ENCODE data around the gene RNF150.
A peak's percentile ranks its signal among the peaks of the same experiment; 100 is the strongest.
"Not testable (repeated sequence)": the region's sequence is repeated elsewhere in the genome, so short reads cannot be mapped to it uniquely, and the experiment has no call there.

The RNF150 gene

DNA sequence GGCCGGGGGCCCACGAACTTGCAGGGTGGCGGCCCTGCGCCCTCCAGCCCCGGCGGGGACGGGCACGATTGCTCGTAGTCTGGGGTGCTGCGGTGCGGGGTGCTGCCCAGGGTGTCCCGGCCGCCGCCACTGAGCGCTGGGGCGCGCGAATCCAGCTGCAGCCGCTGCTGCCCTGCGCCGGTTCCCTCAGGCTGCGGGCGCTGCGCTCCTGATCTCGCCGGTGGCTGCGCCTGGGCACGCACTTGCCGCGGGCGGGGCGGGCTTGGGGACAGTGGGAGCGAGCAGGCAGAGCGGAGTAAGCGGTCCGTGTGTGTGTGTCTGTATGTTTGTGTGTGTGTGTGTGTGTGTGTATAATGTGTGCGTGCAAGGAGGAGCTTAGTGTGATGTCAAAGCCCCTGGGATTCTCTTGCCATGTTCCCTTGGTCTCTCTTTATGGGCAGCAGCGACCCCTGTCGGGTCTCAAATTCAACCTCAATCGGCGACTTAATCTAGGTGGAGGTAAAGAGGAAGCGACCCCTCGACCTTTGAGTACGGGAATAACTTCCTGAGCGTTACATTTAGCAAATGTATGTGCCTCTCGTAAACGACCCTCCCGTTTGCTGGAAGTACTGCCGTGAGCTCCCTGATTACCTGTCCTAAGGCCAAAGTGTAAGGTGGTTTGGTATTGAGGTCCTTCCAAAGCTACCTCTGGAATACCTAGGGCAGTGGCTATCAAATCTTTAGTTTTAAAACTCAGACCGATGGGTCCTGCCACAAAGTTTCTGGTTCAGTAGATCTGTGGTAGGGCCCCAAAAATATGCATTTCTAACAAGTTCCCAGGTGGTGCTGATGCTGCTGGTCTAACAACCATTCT is at the start of gene RNF150:
RNF150 (minus strand) TSS at position 324 of the 853 bp plus-strand sequence.
- peak; percentile 77 for DNase-seq

DNA sequence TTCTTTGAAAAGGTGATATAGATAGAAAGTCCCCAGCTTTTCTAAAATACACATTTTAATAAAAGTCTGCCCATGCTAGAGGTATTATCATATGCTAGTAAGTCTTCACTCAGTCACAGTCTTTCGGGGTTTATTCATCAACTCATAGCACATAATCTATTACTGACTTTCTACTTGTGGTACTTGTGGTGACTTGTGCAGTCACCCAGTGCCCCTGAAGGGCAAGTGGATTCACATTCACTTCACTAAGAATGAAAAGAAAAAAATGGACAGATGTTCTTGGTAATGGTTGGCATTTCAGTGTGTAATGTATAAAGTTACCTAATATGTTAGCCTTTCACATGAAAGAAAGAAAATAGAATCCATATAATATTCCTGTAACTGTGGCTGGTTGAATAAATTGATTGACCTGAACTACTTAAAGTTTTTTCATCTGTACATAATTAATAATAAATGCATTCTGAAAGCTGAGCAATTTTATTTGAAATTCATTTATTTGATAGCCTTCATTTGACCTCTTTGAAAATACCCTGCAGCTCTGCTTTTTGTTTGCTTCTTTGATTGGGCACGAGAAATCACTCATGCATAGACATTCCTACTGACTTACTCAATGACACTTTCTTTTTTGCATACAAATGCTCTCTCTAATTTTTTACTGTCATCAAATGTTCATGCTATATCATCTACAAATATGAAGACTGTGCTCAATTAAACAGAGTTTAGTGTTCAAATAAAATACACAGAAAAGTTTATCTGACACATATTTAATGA is 47.9 kb upstream of the RNF150 start:
- no peak for DNase-seq

DNA sequence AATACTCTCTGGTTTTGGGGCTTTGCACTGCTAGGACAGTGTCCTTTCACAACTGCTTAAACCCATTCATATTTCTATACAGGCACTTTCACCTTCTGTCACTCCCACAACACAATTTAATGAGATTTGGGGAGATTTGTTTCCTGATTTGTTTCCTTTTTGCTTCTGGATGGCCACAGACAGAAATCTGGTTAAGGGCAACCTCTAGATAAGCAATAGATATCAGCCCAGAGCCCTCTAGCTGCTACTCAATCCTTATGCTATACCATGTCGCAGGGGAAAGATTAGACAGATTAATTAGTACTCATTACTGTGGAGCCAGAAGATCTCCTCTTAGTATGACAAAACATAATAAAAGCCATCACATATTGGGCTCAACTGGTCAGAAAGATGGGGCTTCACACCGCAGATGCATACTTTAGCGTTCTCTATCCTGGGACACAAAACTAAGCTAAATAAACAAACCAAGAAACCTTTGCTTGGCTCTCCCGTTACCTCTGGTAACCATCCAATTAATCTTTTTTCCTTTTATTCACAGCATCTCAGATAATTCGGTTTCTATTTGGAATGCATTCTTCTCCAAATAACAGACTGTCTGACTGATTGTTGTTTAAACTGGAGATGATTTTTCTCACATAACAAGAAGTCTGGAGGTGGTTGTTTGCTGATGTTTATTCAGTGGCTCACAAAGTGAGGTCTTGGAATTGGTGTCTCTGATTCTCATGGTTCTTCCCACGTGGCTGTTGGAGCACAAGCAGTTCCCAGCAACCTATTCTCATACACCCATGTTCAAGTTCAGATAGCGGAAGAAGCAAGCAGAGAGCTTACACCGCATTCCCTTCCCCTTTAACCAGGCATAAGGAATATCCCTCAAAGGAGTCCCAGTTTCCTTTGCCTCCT is 46.5 kb upstream of the RNF150 start:
- no peak for DNase-seq

DNA sequence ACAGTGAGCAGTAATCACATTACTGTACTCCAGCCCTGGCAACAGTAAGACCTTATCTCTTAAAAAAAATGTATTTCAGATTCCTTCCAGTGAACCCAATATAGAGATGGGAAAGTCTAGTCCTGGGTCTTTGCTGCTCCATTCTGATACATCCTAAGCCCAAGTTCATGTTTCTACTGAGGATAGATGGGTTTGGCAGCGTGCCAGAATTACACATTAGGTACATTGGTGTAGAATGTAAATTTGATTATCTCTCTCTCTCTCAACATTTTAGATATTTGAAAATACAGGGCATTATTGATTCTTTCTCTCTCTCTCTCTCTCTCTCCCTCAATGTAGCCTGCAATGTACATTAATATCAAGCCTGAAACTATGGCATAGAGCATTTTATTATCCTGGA is 43.9 kb upstream of the RNF150 start:
- DNase-seq, result no peak

DNA sequence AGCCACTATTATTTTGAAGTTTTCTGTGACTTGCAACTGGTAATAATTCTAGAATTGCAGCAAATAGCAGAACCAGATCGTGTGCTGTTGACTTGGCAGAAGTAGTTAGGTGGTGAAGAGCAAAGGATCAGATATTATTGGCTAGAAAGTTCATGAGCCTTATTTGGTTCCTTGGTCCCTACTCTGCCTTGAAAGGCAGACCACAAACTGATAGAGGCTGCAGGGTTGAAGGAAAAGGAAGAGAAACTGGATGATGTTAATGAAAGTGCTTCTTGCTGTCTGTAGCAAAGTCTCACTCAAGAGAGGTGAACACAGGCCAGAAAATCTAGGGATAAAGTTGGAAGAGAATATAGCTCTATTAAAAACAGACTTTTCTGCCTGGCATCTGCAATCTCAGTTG is 41.2 kb upstream of the RNF150 start:
- no peak for DNase-seq

DNA sequence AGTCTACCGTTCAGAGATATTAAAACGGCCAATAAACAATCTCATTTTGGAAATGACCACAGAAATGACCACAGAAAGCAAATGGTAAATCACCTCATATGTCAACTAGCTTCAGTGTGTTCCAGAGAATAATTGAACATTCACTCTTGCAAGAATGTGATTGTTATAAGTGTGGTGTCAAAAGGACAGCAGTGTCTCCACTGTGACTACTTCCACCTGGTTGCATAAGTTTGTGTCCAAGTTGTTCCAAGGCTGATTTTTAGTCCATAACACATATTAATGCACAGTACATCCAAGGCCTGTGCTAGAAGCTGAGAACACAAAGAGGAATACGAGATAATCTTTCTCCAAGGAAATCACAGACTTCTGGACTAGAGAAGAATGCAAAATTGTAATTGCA is 37.4 kb upstream of the RNF150 start:
- no peak for DNase-seq

DNA sequence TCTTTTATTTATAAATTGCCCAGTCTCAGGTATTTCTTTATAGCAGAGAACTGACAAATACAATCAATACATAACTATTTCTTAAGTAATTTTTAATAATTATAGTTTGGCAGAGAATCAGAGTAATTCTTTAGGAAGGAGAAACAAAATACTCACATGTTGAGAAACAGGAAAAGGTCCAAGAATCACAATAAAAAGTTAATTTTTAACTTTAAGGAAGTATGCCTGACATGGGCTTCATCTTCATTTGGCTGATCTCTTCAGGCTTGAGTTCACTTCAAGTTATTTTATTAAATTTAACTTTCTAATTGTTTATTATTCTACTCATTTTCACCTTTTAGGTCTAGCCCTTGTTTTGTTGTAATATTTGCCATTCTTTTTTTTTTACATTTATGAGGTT is 36.1 kb upstream of the RNF150 start:
- no peak for DNase-seq

DNA sequence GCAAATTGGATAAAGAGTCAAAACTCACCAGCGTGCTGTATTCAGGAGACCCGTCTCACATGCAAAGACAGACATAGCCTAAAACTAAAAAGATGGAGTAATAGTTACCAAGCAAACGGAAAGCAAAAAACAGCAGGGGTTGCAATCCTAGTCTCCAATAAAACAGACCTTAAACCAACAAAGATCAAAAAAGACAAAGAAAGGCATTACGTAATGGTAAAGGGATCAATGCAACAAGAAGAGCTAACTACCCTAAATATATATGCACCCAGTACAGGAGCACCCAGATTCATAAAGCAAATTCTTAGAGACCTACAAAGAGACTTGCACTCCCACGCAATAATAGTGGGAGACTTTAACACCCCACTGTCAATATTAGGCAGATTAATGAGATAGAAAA is 31.7 kb upstream of the RNF150 start:
- not testable (repeated sequence) for DNase-seq

DNA sequence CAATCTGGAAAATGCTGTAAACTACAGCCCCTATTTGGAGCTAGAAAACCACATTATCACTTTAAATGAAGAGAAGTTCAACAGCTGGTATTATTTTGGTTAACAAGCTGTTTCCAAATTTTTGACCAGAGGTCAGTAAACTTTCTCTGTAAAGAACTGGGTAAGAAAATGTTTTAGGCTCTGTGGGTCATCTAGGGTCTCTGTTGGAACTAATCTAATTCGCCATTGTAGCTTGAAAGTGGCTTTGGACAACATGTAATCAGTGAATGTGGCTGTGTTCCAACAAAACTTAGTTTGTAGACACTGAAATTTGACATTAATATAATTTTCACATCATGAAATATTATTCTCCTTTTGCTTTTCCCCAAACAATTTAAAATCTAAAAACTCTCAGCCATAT is 25.8 kb upstream of the RNF150 start:
- DNase-seq, result no peak

DNA sequence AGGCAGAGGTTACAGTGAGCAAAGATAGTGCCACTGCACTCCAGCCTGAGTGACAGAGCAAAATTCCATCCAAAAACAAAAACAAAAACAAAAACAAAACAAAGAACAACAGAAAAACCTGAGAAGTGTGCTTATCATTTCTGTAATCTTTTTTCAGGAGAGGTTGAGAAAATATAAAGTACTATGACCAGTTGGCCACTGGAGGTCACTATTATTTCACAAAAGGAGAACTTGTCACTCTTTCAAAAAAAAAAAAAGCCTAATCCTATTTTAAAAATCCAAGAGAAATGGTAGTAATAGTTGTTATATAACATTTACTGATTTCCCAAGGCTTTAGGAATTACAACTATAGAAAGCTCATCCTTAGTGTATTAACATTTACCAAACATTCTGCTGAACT is 24.9 kb upstream of the RNF150 start:
- DNase-seq, result peak; percentile 0

DNA sequence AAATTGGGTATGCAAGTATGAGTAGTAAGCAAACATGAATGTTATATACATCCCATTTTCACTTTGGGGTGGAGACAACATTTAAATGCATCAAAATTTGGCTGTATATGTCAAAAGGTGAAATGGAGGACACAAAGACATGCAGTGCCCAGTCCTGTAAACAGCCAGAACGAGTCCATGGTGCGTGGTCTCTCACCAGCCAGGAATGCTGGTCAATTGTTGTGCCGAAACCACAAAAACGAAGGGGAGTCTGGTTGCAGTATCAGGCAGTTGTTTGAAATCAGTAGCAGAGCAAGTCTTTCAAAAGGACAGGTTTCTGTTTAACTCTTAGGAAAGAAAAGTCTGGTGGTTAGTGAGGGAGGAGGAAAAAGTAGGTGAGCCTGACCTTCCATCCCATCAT is 22.3 kb upstream of the RNF150 start:
- no peak for DNase-seq

DNA sequence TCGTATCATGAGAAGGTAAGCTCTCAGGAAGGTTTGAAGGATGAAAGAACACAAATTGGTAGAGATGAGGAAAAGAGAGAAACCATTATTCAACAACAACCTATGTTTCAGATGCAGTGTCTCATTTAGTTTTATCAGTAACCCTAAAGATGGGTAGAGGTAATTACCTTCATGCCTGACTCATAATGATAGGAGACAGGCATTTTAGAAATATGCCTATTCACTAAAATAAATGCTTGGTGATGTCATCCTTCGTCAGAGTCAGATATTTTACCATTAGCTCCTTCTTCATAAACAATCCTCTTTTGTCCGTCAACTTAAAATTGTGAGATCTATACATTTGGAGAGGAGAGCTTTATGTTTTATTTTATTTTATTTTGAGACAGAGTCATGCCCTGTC is 21.5 kb upstream of the RNF150 start:
- DNase-seq, result no peak

DNA sequence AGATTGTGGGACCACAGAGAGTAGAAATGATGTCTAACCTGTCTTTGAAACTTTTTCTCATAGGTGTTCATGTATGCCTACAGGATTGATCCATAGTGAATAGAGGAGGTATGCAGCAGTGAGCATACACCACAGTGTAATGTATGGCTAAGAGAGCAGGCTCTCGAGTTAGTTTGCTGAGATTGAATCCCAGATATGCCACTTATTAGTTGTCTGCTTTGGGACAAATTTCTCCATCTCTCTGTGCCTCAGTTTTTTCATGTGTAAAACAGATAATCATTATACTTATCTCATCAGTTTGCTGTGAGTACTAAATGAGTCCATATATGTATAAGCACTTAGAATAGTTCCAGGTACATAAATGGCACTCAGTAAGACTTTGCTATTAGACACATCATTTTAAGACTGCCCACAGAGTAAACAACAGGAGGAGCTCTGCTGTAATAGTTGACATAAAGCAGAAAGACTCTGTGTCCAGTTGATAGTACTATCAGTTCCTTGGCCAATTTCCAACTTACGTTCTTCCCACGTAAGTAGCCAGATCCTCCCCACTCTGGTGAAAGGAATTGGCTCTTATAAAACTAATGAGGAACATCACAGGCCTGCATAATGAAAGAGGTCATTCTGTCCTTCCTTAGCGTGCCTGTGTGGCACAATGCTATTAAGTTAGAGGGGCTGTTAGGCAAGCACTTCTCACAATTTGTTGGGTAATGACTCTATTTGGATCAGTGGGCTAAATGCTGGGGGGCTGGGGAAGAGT is 20.7 kb upstream of the RNF150 start:
- no peak for DNase-seq

DNA sequence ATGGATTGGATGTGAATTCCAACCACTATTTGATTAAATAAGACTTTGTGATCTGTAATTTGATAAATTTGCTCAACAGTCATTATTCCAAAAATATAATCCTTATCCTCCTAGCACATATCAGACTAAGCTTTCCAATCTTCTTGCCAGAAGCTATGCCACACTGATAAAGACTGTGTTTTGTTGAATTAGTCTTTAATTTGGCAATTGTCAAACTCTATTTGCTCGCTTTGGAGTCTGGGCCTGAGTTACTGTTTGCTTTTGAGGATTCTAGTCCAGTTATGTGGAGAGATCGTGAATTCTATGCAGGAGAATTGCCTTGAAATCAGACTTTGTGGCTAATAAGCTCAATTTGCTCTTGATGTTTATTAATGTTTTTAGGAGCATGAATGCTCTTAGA is 10.9 kb upstream of the RNF150 start:
- no peak for DNase-seq

DNA sequence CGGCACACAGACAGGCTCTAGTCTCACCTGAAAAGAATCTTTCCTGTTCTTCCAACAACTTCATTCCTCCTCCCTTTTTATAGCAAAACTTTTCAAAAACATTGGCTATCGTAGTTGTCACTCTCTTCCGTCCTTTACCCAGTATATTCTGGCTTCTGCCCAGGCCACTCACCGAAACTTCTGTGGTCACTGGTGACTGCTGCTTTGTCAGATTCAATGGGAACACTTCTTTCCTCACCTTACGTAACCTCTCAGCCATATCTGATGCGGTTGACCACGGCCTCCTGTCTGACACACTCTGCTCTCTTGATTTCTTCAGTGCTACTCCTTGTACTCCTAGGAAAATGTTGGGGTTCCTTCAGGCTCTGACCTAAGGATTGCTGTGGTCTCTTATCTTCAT is 9.2 kb upstream of the RNF150 start:
- no peak for DNase-seq

DNA sequence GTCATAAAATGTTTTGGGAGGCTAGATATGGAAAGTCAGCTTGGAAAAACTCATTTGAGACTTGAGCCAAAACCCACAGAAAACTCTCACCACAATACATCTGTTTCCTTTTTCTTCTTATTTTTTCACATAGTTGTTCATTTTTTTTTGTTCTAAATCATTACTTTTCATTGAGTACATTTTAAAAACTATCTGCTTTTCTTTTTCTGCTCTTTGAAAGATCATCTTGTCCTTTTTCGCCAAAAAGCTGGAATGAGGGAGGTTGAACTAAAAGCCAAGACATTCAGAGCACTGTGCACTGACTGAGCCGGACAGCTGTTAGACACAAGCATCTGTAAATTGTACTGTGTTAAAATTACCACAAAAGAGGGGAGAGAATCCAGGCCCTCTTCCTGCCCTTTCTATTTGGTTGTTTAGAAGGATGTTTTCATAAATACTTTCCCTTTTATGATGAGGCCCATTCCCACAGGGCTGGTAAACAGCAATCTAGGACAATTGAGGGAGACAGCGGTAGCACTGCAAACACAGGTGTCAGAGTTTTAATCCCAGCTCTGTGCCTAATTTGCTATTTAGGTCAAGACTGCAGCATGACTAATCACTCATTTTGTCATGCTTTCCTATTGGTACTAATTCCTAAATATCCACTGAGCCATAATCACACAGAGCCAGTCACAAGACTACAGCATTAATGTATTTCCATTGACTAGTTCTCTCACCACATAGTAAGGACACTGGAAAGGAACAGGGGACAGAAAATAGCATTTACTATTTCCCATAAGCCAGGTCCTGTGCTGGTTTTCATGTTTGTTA is 7.3 kb upstream of the RNF150 start:
- peak; percentile 10 for DNase-seq

DNA sequence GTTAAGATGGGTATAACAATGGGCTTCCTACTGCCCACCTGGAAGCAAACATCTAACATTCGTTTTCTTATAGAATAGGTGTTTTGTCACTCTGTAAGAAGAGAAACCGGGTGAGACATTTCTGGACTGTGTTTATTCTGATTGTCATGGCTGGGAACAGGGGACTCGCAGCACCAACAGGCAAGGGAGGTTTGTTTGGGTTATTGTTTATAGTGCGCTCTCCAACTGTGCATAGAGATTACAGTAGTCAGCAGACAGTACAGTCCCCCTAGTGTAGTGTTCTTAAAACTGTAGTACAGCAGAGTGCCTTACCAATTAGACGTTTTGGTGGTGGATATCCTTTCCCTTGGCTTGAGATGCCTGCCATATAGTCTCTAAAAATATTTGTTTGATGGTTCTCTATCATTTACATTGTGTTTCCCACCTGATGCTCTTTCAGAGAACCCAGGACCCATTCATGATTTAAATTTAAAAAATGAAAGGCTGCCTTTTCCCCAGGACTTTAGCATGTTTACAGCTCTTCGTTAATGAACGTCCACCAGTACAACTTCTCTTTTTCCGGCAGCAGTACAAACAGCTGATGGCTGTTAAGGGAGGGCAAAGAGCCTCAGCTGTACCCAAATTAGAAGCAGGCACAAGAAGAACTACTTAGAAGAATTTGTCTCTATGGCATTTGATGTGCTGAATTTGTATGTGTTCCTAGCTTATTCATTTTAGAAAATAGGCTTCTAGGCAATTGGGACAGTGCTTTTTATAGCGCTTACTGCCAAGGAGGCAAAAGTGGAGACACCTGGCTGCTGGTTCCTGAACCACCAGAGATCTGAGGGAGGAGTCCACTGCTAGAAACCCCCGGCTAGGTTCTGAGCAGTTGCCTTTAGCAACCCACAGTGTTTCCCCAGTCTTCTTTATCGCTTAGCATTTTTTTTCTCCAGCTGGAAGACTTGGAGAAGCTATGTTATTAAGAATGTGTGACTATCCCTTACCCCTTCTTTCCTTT is 1.0 kb upstream of the RNF150 start:
- DNase-seq, result no peak

DNA sequence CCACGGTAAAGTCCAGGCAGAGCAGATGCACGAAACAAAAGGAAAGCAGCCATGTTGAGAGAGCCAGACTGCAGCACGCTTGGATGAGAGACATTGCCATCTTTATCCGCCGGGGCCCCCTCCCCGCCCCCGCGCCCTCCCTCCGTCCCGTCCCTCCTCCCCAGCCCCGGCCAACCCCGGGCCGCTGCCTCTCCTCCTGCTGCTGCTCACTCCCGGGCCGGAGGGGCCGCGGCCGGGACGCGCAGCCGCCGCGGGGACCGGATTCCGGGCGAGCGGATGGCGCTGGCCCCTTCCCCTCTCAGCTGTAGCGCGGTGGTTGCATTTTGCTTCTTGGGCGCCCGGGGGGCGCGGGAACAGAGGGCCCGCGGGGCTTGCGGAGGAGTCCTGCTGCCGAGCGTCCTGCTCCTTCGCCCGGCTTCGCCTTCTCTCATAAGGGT is 542 bp downstream of the RNF150 start:
- DNase-seq, result peak; percentile 30

DNA sequence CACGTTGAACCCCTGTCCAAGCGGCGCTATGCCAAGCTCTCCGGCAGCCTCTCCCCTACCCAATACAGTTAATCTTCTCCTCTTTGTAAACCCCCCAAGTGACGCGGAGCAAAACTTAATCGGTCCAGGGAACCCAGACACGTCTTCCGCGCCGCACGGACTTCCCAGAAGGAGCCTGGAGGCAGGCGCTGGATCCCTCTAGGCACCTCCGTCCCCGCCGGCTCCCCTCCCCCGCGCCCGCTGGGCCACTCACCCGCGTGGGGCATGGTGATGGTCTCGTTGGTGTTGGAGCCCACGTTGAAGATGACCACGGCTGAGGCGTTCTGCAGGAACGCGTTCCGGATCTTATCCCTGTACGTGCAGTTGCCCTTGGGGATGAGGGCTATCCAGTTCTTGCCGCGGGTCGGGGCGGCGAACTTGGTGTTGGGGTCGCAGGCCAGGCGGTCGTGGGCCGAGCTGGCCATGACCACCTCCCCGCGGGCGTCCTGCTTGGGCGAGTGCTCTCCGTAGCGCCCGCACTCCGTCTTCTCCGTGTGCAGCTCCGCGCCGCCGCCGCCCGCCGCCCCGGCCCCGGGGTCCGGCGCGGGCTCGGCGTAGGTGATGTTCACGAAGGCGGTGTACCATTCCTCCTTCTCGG is 1.1 kb downstream of the RNF150 start:
- DNase-seq, result no peak

DNA sequence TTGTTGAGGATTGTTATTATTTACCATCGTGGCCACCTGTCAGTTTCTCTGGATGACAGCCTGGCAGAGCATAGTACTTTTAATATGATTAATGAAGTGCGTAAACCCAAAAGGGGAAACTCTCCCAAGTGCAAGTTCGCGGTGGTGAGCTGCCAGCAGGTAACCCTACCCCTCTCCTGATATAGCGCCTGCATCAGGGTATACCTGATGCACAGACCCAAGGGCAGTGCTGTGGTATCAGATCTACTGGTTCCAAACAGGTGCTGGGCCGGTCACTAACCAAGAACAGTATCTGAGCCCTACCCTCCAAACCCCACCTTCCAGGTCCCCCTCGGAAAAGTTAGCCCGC is 1.6 kb downstream of the RNF150 start:
- DNase-seq, result no peak

Data from NCI-H146 (cell line).